Calu3 (cell line): Measurements from ENCODE around the gene DYNC1I1. TPM values are rescaled to one million over a fixed set of nuclear protein-coding genes. Genes with fewer than 3 reads are reported as not detected.

ENCODE experiments used
- BruUV-seq: library from RNA; stranded (reverse); fragments of 400-500 nt; replicated peaks from 2 replicates; lab custom pipeline; 2021; lab: Mats Ljungman, UMichigan
- CTCF ChIA-PET: fragments of 300-600 bp; sonication (Branson Sonifier 250); formaldehyde crosslinking; loops from one replicate; lab custom pipeline; 2022; ENCODE audit warnings: antibody characterized with exemption; lab: Charles Lee
- DNase-seq: peaks from one replicate; pipeline ENCODE4 v3.0.0; 2022
- H3K27ac Mint-ChIP-seq: one replicate; pipeline ENCODE4 v1.8.0; 2022; ENCODE audit warnings: mixed read lengths; ENCODE audit not compliant: unreplicated experiment
- H3K27me3 Mint-ChIP-seq: one replicate; pipeline ENCODE4 v1.8.0; 2022; ENCODE audit warnings: mixed read lengths; ENCODE audit not compliant: unreplicated experiment
- H3K36me3 Mint-ChIP-seq: one replicate; pipeline ENCODE4 v1.8.0; 2022; ENCODE audit warnings: mild to moderate bottlenecking, moderate library complexity, mixed read lengths; ENCODE audit not compliant: insufficient read depth, unreplicated experiment
- H3K4me1 Mint-ChIP-seq: one replicate; pipeline ENCODE4 v1.8.0; 2022; ENCODE audit warnings: mild to moderate bottlenecking, low read depth, mixed read lengths; ENCODE audit not compliant: unreplicated experiment
- H3K4me3 Mint-ChIP-seq: one replicate; pipeline ENCODE4 v1.8.0; 2022; ENCODE audit warnings: mild to moderate bottlenecking, low read depth, moderate library complexity, mixed read lengths; ENCODE audit not compliant: unreplicated experiment
- H3K9me3 Mint-ChIP-seq: one replicate; pipeline ENCODE4 v1.8.0; 2022; ENCODE audit warnings: low read depth, mixed read lengths; ENCODE audit not compliant: unreplicated experiment
- CTCF ChIP-seq: fragments of 200-600 bp; IDR thresholded peaks from one replicate; pipeline ENCODE4 v1.8.0; 2022; ENCODE audit warnings: antibody characterized with exemption; ENCODE audit not compliant: unreplicated experiment
- intact Hi-C: fragments of 100-400 bp; cut with micrococcal nuclease; formaldehyde crosslinking; loops from one replicate; pipeline ENCODE4 v1.10.0; 2022; ENCODE audit not compliant: unreplicated experiment
- total RNA-seq: library from RNA; stranded (reverse); gene quantifications from 2 replicates; pipeline ENCODE4 v1.2.3, GENCODE V29; 2022

DYNC1I1 gene
- total RNA-seq, 1 experiment from 2014 or later, result 0.73 TPM

- Mint-ChIP-seq H3K27me3 (no peaks in the 10 kb centered on the region), H3K4me3 (no peak overlapping the region), H3K9me3 (no peaks in the 10 kb centered on the region), H3K36me3 (no peaks in the 10 kb centered on the region), H3K4me1 (no peaks in the 10 kb centered on the region), H3K27ac (no peak overlapping the region)
- no peak for TF ChIP-seq CTCF
- no peak for DNase-seq
- no TSS peak for BruUV-seq
- CTCF ChIA-PET, result no interaction called here
- intact Hi-C loops, result no loop called here
Observed at GRCh38 chr7:96055717-96056116, 283.4 kb downstream of the DYNC1I1 start.

GRCh38 chr7:96059075-96059474 lies 286.7 kb downstream of the DYNC1I1 start:
- no peak for TF ChIP-seq CTCF
- H3K4me3 Mint-ChIP-seq, result no peak overlapping the region
- intact Hi-C loops, result no loop called here
- no peaks in the 10 kb centered on the region for H3K4me1 Mint-ChIP-seq
- no peak overlapping the region for H3K27ac Mint-ChIP-seq
- CTCF ChIA-PET, result no interaction called here
- H3K9me3 Mint-ChIP-seq, result no peaks in the 10 kb centered on the region
- H3K27me3 Mint-ChIP-seq, result no peaks in the 10 kb centered on the region
- DNase-seq, result no peak
- no peaks in the 10 kb centered on the region for H3K36me3 Mint-ChIP-seq
- BruUV-seq, result no TSS peak

GRCh38 chr7:96061009-96061408 lies 288.7 kb downstream of the DYNC1I1 start:
- BruUV-seq, result no TSS peak
- Mint-ChIP-seq H3K36me3 (no peaks in the 10 kb centered on the region), H3K4me3 (no peak overlapping the region), H3K27ac (no peak overlapping the region), H3K27me3 (no peaks in the 10 kb centered on the region), H3K9me3 (no peaks in the 10 kb centered on the region), H3K4me1 (peaks cover 3% of the 10 kb centered on the region)
- no peak for DNase-seq
- CTCF ChIA-PET, result no interaction called here
- TF ChIP-seq CTCF, result no peak
- intact Hi-C loops, result no loop called here

- BruUV-seq, result no TSS peak
- peaks cover under 1% of the 10 kb centered on the region for H3K36me3 Mint-ChIP-seq
- CTCF ChIA-PET, result no interaction called here
Observed at GRCh38 chr7:96061844-96062243, 289.5 kb downstream of the DYNC1I1 start.

More at GRCh38 chr7:96061844-96062243, 289.5 kb downstream of the DYNC1I1 start:
- H3K27ac Mint-ChIP-seq, result no peak overlapping the region
- intact Hi-C loops, result no loop called here
- no peak for TF ChIP-seq CTCF
- H3K9me3 Mint-ChIP-seq, result no peaks in the 10 kb centered on the region
- DNase-seq, result no peak
- H3K4me3 Mint-ChIP-seq, result no peak overlapping the region
- no peaks in the 10 kb centered on the region for H3K27me3 Mint-ChIP-seq
- peaks cover 12% of the 10 kb centered on the region for H3K4me1 Mint-ChIP-seq
